ENCODE measurements around the gene BPI. TPM values are rescaled to one million over a fixed set of nuclear protein-coding genes. Genes with fewer than 3 reads are reported as not detected.
"Not testable (repeated sequence)": the region's sequence is repeated elsewhere in the genome, so short reads cannot be mapped to it uniquely, and the experiment has no call there.

Gene BPI
- total RNA-seq, 1 experiment from 2014 or later, result not detected

DNA sequence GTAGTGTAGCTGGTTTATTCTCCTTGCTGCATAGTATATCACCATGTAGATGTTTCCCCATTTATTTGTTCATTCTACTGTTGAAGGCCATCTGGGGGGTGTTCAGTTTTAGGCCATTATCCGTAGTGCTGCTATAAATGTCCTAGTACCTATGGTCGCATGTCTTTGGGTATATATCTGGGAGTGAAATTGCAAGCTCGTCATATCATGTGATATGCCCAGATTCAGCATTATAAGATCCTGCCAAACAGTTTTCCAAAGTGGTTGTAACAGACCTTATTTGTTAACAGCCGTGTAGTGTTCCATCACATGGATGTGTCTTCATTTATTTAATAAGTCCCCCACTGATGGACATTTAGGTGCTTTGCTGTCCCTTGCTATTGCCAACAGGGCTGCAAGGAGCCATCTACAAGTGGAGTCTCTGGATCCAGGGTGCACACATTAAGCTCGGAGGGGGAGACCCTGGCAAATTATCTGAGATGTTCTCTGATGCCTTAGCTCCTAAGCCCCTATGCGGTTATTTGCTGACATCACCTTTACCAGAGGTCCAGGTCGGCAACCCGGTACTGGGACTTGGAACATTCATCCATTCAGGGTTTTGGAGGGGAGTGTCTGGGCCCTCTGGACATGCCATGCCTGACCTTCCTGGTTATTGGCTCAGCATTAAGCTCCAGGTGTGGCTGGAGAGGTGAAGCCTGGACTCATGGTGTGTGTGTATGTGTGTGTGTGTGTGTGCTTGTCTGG, 59.2 kb downstream of the BPI start:
- DNase-seq (ENCODE audit: low read depth), result no peak

DNA sequence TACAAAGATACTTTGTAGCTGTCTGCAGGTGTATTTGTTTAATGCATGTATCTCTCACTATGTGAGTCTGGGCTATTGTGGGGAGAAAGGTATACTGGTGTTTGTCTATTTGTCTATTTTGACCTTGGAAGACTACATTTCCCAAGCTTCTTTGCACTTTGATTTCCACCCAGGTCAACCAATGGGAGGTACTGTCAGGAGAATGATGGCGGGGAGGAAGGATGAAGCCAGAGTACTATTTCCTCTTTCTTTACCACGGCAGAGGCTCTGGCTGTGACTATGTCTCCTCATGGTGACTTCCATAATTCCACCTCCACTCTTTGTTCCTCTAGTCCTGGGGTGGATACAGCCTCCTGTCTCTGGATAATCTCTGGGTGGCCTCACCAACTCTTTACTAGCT, 65.4 kb downstream of the BPI start:
- DNase-seq (ENCODE audit: low read depth), result peak; percentile 19

DNA sequence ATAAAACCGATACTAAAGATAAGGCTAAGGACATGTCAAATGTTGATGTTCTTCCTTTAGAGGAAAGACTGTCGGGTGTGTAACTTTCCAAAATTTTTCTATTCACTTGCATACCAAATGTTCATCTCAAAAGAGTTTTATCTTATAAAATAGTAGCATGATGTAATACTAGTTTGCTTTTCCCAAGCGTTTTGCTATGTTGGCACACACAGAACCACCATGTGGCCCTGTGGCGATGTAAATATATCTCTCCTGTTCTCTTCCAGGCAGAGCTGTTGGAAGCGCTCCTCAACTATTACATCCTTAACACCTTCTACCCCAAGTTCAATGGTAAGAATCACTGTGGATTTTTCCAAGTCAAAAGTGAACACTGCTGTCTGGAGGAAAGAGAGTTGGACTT, 68.8 kb downstream of the BPI start:
- no peak for DNase-seq (ENCODE audit: low read depth)

DNA sequence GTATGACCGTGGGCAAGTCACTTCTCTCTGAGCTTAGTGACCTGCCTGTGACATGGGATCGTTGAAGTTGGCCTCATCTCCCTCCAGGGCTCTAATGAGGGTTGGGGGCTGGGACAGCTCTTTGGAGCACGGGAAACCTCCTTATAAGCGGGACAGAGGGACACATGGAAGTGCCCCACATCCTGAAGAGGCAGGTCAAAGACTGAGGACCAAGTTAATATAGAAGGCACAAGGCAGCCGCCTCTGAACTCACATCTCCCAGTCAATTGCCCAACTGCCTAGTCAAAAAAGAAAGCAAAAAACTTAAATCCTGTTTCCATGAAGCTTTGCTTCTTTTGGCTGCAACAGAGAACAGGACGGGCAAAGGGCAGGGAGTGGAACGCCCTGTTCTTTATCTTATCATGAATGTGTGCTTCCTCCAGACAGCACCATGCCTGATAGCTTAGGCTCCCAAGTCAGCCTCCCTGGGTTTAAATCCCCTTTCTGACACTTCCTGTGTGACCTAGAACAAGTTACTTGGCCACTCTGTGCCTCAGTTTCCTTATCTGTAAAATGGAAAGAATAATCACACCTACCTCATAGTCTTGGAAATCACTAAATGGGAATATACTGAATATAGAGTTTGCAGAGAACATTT, 69.4 kb downstream of the BPI start:
- DNase-seq (ENCODE audit: low read depth), result no peak

DNA sequence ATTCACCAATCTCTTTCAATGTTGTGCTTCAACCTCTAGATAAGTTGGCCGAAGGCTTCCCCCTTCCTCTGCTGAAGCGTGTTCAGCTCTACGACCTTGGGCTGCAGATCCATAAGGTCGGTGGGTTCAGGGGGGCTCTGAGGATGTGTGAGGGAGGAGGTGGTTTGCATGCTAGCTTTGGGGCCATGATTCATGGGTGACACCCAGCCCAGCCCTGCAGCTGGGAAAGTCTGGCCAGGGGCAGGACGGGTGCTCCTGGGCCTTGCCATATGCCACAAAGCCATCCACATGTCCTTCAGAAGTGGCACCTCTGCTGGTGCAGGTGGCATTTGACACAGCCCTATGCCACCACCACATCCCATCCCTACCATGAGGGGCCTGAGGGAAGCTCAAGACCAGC, 69.9 kb downstream of the BPI start:
- no peak for DNase-seq (ENCODE audit: low read depth)

DNA sequence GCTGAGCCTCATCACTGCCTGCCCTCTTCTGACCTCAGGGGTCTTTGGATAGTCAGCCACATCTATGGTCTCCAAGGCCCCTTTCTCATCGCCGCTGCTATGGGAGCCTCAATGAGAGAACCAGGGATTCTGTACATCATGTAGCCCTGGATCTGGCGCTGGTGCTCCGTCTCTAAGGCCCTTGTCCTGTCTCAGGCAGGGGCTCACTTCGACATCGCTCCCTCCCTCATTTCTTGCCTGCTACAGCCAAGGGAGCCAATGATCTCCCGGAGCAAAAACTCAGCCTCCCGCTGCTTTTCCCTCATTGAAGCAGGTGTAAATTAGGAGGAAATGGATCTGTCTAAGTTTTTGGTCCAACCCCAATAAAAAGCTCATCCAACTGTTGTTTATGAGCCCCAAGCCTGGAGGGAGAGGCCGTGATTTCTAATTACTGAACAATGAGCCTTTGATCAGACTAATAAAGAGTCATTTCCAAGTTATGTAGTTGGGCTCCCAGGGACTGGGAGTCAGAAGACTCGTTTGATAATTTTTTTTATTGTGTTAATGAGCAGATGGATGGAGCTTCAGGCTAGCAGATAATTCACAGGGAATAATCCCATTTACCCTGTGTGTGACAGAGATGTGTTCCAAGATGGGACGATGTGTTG, 73.2 kb downstream of the BPI start:
- DNase-seq (ENCODE audit: low read depth), result no peak

DNA sequence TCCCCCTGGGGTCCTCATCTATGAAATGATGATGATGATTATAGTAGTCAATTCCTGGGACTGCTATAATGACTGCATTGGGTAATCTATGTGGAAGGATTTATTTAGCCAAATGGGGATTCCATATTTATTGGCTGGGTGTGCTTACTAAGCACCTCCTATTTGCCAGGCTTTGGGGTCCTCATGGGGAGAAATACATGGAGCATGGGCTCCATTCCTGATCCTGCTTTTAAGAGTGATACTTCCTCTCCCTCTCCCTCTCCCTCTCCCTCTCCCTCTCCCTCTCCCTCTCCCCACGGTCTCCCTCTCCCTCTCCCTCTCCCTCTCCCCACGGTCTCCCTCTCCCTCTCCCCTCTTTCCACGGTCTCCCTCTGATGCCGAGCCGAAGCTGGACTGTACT, 73.9 kb downstream of the BPI start:
- DNase-seq (ENCODE audit: low read depth), result not testable (repeated sequence)

DNA sequence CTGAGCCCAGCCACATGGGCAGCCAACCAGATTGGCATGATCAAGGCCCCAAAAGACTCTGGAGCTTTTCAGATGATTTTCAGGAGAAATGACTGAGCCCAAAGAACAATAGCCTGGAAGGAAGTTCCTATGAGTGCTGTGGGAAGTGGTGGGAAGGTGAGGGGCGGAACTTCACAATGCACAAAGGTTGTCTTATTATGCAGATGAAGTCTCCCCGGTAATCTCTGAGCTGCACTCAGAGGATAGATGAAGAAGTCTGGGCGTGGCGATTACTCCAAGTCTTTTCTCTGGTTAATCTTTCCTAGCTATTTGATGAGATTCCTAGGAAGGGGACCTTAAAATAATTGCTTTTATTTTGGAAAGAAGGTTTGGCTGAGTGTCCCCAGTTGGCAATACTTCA, 79.2 kb downstream of the BPI start:
- no peak for DNase-seq (ENCODE audit: low read depth)

DNA sequence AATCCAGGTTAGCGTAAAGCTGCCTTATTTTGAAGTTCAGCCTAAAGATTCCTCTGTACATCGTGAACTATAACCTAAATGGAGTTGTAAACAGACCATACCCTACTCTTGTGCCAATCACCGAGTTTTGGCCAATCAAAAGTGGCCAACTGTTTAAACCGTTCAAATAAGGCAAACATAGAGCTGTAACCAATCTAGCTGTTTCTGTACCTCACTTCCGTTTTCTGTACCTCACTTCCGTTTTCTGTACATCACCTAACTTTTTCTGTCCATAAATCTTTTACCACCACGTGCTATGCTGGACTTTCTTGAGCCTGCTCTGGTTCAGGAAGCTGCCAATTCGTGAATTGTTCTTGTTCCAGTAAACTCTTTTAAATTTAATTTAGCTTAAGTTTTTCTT, 82.0 kb downstream of the BPI start:
- DNase-seq (ENCODE audit: low read depth), result no peak

DNA sequence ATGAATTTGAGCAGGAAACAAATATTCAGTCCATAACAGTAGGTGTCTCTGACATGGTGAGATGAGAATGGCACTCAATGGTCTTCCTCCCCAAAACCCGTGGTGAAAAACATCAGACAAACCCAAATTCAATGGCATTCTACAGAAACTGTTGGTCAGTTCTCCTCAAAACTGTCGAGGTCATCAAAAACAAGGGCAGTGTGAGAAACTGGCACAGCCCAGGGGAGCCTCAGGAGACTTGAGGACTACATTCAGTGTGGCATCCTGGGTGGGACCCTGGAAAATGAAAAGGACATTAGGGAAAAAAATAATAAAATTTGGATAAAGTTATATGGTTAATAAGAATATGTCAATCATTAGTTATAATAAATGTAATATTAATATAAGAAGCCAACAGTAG, 82.9 kb downstream of the BPI start:
- DNase-seq (ENCODE audit: low read depth), result no peak

Other genes with a start within 250 kb of the BPI start
- 27.3 and 33.4 TPM in 2 replicates for gene TGM2, start 138.9 kb upstream of the BPI start, total RNA-seq (2014; rRNA removed; shearing (Covaris generic))
- gene KIAA1755, start 43.4 kb upstream of the BPI start, total RNA-seq (2014; rRNA removed; shearing (Covaris generic)), result 0.30 and 1.0 TPM in 2 replicates
- gene LBP, start 42.3 kb downstream of the BPI start, total RNA-seq (2014; rRNA removed; shearing (Covaris generic)), result not detected in 2 replicates
- gene SNHG17, start 131.2 kb downstream of the BPI start, total RNA-seq (2014; rRNA removed; shearing (Covaris generic)), result 18.9 and 24.2 TPM in 2 replicates
- gene RALGAPB, start 168.7 kb downstream of the BPI start, total RNA-seq (2014; rRNA removed; shearing (Covaris generic)), result 14.1 and 17.8 TPM in 2 replicates